ENCODE measurements around the gene TNFRSF12A.

TNFRSF12A gene

GRCh38 chr16:2986623-2987188, 33.5 kb upstream of the TNFRSF12A start:
- DNase-seq (ENCODE audit: low read depth) = no peak

GRCh38 chr16:2987286-2987685, 32.9 kb upstream of the TNFRSF12A start:
- no peak for DNase-seq (ENCODE audit: low read depth)

GRCh38 chr16:2987833-2988232, 32.3 kb upstream of the TNFRSF12A start:
- no peak for DNase-seq (ENCODE audit: low read depth)

- DNase-seq (ENCODE audit: low read depth) = no peak
Measured at GRCh38 chr16:2988590-2989099, 31.5 kb upstream of the TNFRSF12A start.

GRCh38 chr16:2990891-2991290, 29.3 kb upstream of the TNFRSF12A start:
- DNase-seq (ENCODE audit: low read depth) = no peak

- no peak for DNase-seq (ENCODE audit: low read depth)
Measured at GRCh38 chr16:2991566-2992261, 28.5 kb upstream of the TNFRSF12A start.

- DNase-seq (ENCODE audit: low read depth) = no peak
Measured at GRCh38 chr16:2992383-2993081, 27.6 kb upstream of the TNFRSF12A start.

- DNase-seq (ENCODE audit: low read depth) = no peak
Measured at GRCh38 chr16:2996298-2996697, 23.9 kb upstream of the TNFRSF12A start.

- DNase-seq (ENCODE audit: low read depth) = no peak
Measured at GRCh38 chr16:2999929-3000328, 20.2 kb upstream of the TNFRSF12A start.

GRCh38 chr16:3000540-3000939, 19.6 kb upstream of the TNFRSF12A start:
- no peak for DNase-seq (ENCODE audit: low read depth)

GRCh38 chr16:3001316-3001715, 18.9 kb upstream of the TNFRSF12A start:
- no peak for DNase-seq (ENCODE audit: low read depth)

- peak; percentile 99 for DNase-seq (ENCODE audit: low read depth)
Measured at GRCh38 chr16:3003582-3004270, 16.4 kb upstream of the TNFRSF12A start.

- DNase-seq (ENCODE audit: low read depth) = peak; percentile 8
Measured at GRCh38 chr16:3004319-3004718, 15.8 kb upstream of the TNFRSF12A start.

GRCh38 chr16:3004781-3005284, 15.3 kb upstream of the TNFRSF12A start:
- DNase-seq (ENCODE audit: low read depth) = no peak

- DNase-seq (ENCODE audit: low read depth) = no peak
Measured at GRCh38 chr16:3007059-3007956, 12.9 kb upstream of the TNFRSF12A start.

- DNase-seq (ENCODE audit: low read depth) = no peak
Measured at GRCh38 chr16:3007957-3008689, 12.0 kb upstream of the TNFRSF12A start.

GRCh38 chr16:3008690-3009037, 11.5 kb upstream of the TNFRSF12A start:
- DNase-seq (ENCODE audit: low read depth) = no peak

- no peak for DNase-seq (ENCODE audit: low read depth)
Measured at GRCh38 chr16:3009568-3010390, 10.4 kb upstream of the TNFRSF12A start.

GRCh38 chr16:3010510-3010909, 9.7 kb upstream of the TNFRSF12A start:
- no peak for DNase-seq (ENCODE audit: low read depth)

GRCh38 chr16:3012246-3012645, 7.9 kb upstream of the TNFRSF12A start:
- DNase-seq (ENCODE audit: low read depth) = no peak

Data from EH (cell line).